Measurements from ENCODE around the gene ELMOD3.

Gene ELMOD3

DNA sequence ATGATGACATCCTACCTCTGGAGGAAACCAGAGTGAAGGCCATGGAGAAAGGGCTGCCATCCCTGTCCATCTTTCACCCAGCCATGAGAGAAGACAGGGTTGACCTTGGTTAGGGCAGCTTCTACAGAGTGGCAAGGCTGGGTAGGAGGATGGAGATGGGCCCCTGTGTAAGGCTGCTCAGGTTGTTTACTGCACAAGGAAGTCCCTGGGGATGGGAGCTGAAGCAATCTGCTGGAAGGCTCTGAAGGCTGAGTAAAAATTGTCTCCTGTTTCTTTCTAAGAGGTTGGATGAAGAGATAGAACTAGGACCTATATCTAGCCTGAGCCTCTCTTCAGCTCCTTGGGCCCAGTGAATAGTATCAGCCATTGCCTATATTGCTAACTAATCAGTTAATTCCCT is 14.4 kb downstream of the ELMOD3 start:
- H2AFZ ChIP-seq (ENCODE audit: low read length), result no peak overlapping the region
- H3K9me2 ChIP-seq (replicated peaks; ENCODE audit: low read depth, low read length), result no peaks in the 10 kb centered on the region
- H4K20me1 ChIP-seq (ENCODE audit: insufficient read depth, low read length, poor library complexity, severe bottlenecking), result no peaks in the 10 kb centered on the region
- no peaks in the 10 kb centered on the region for H3K4me1 ChIP-seq (ENCODE audit: insufficient read depth, low read length, poor library complexity, severe bottlenecking)
- H3K36me3 ChIP-seq (ENCODE audit: insufficient read depth, low read length), result no peaks in the 10 kb centered on the region
- H3K4me2 ChIP-seq (ENCODE audit: low read depth, low read length, poor library complexity, severe bottlenecking), result no peak overlapping the region
- H3K27me3 ChIP-seq (ENCODE audit: insufficient read depth, low read length, poor library complexity, severe bottlenecking), result no peaks in the 10 kb centered on the region
- no peak overlapping the region for H3K9ac ChIP-seq (ENCODE audit: low read depth, low read length, poor library complexity, severe bottlenecking)
- H3F3A ChIP-seq (ENCODE audit: low read depth), result no peaks in the 10 kb centered on the region
- H3K9me3 ChIP-seq (ENCODE audit: insufficient read depth, low read depth, low read length), result no peaks in the 10 kb centered on the region
- TF ChIP-seq, protein P1, sequence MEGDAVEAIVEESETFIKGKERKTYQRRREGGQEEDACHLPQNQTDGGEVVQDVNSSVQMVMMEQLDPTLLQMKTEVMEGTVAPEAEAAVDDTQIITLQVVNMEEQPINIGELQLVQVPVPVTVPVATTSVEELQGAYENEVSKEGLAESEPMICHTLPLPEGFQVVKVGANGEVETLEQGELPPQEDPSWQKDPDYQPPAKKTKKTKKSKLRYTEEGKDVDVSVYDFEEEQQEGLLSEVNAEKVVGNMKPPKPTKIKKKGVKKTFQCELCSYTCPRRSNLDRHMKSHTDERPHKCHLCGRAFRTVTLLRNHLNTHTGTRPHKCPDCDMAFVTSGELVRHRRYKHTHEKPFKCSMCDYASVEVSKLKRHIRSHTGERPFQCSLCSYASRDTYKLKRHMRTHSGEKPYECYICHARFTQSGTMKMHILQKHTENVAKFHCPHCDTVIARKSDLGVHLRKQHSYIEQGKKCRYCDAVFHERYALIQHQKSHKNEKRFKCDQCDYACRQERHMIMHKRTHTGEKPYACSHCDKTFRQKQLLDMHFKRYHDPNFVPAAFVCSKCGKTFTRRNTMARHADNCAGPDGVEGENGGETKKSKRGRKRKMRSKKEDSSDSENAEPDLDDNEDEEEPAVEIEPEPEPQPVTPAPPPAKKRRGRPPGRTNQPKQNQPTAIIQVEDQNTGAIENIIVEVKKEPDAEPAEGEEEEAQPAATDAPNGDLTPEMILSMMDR (conservative IDR thresholded peaks at IDR 0.05; ENCODE audit: low read length), result no peak
- TF ChIP-seq EZH2phosphoT487 (IDR thresholded peaks at IDR 0.05; ENCODE audit: borderline replicate concordance), result no peak
- no peak overlapping the region for H3K4me3 ChIP-seq (ENCODE audit: low read length, poor library complexity, severe bottlenecking)
- H3K79me2 ChIP-seq (ENCODE audit: insufficient read depth, low read length), result no peaks in the 10 kb centered on the region

DNA sequence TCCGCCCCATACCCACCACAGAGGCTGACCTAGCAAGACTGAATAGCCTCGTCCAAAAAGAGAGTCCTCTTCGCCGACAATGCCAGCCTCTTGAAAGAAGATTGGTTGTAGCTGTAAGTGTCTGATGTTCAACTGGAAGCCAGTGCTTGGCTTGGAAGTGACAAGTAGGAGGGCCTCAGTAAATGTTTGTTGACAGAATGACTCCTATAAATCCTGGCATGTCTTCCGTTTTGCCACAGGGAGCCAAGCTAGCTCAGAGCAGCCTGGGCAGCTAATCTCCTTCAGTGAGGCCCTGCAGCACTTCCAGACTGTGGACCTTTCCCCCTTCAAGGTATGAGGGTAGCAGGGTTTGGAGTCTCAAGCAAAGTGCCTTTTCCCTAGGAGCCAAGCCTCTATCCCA is 14.9 kb downstream of the ELMOD3 start:
- H3F3A ChIP-seq (ENCODE audit: low read depth), result no peaks in the 10 kb centered on the region
- no peak for TF ChIP-seq EZH2phosphoT487 (IDR thresholded peaks at IDR 0.05; ENCODE audit: borderline replicate concordance)
- TF ChIP-seq, protein P1 (conservative IDR thresholded peaks at IDR 0.05; ENCODE audit: low read length), result no peak
- no peak overlapping the region for H2AFZ ChIP-seq (ENCODE audit: low read length)
- H3K4me3 ChIP-seq (ENCODE audit: low read length, poor library complexity, severe bottlenecking), result no peak overlapping the region
- no peaks in the 10 kb centered on the region for H3K79me2 ChIP-seq (ENCODE audit: insufficient read depth, low read length)
- H3K4me2 ChIP-seq (ENCODE audit: low read depth, low read length, poor library complexity, severe bottlenecking), result no peak overlapping the region
- H4K20me1 ChIP-seq (ENCODE audit: insufficient read depth, low read length, poor library complexity, severe bottlenecking), result no peaks in the 10 kb centered on the region
- H3K4me1 ChIP-seq (ENCODE audit: insufficient read depth, low read length, poor library complexity, severe bottlenecking), result no peaks in the 10 kb centered on the region
- H3K9me2 ChIP-seq (replicated peaks; ENCODE audit: low read depth, low read length), result no peaks in the 10 kb centered on the region
- H3K27me3 ChIP-seq (ENCODE audit: insufficient read depth, low read length, poor library complexity, severe bottlenecking), result no peaks in the 10 kb centered on the region
- H3K36me3 ChIP-seq (ENCODE audit: insufficient read depth, low read length), result no peaks in the 10 kb centered on the region
- no peak overlapping the region for H3K9ac ChIP-seq (ENCODE audit: low read depth, low read length, poor library complexity, severe bottlenecking)
- H3K9me3 ChIP-seq (ENCODE audit: insufficient read depth, low read depth, low read length), result no peaks in the 10 kb centered on the region

DNA sequence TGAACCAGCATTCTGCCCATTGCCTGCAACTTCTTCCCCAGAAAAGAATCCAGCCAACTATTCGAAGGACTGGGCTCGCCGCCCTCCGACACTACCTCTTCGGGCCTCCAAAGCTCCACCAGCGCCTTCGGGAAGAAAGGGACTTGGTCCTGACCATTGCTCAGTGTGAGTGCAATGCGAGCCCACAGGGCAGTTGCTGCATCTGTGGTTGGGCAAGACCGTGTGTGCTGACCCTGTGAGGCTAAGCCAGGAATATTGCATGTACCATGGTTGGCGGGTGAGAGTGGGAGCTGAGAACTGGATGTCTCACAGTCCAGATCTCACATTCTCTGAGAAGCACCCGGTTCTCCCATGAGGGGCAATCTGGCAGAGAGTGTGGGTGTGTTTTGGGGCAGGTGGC is 16.5 kb downstream of the ELMOD3 start:
- Histone ChIP-seq H3K4me2 (ENCODE audit: low read depth, low read length, poor library complexity, severe bottlenecking) (no peak overlapping the region), H3K27me3 (ENCODE audit: insufficient read depth, low read length, poor library complexity, severe bottlenecking) (no peaks in the 10 kb centered on the region), H3K9me3 (ENCODE audit: insufficient read depth, low read depth, low read length) (no peaks in the 10 kb centered on the region), H3K79me2 (ENCODE audit: insufficient read depth, low read length) (no peaks in the 10 kb centered on the region), H3K36me3 (ENCODE audit: insufficient read depth, low read length) (no peaks in the 10 kb centered on the region), H2AFZ (ENCODE audit: low read length) (no peak overlapping the region), H3K9me2 (replicated peaks; ENCODE audit: low read depth, low read length) (no peaks in the 10 kb centered on the region), H3K4me3 (ENCODE audit: low read length, poor library complexity, severe bottlenecking) (no peak overlapping the region), H3K4me1 (ENCODE audit: insufficient read depth, low read length, poor library complexity, severe bottlenecking) (no peaks in the 10 kb centered on the region), H3F3A (ENCODE audit: low read depth) (no peaks in the 10 kb centered on the region), H3K9ac (ENCODE audit: low read depth, low read length, poor library complexity, severe bottlenecking) (no peak overlapping the region), H4K20me1 (ENCODE audit: insufficient read depth, low read length, poor library complexity, severe bottlenecking) (no peaks in the 10 kb centered on the region)
- TF ChIP-seq EZH2phosphoT487 (IDR thresholded peaks at IDR 0.05; ENCODE audit: borderline replicate concordance), result no peak
- TF ChIP-seq, protein P1 (conservative IDR thresholded peaks at IDR 0.05; ENCODE audit: low read length), result no peak
